CD1c-positive myeloid dendritic cell (primary cell): ENCODE data around the gene RAP1A.
"Not testable (repeated sequence)": the region's sequence is repeated elsewhere in the genome, so short reads cannot be mapped to it uniquely, and the experiment has no call there.

Experiments used
- DNase-seq: peaks from one replicate; pipeline ENCODE4 v3.0.0-alpha.2; 2016; ENCODE audit errors: extremely low spot score

The RAP1A gene

DNA sequence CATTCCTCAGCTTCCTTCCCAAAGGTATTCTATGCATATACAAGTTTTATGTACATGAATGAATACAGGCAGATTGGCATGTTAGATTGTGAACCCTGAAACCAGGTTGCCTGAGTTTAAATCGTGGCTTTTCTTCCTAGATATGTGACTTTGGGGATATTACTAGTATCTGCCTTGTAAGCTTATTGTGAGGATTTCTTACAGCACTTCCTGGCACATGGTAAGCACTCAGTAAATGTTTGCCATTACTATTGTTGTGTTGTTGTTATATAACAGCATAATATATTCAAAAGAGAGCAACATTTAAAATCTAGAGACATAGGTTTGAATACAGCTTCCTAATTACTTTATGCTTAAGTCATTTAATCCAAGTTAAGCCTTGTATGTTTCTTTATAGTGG, 45.1 kb downstream of the RAP1A start:
- no peak for DNase-seq

- DNase-seq = no peak
These were observed 45.9 kb downstream of the RAP1A start for GRCh38 chr1:111665497-111665896.

DNA sequence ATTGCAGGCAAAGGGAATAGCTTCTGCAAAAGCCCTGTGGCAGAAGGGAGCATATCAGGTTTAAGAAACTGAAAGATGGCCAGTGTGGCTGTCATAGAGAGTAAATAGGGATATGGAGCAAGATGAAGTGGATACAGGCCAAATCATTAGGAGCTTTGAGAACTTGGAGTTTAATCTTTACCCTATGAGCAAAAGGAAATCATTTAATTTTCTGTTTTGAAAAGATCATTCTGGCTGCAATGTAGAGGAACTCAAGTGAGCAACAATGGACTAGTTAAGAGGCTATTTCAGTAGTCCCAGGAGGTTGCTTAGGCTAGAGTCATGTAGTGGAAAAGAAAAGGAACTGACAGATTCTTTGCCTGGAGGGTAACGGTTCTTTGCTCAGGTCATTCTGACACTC, 47.2 kb downstream of the RAP1A start:
- DNase-seq = no peak

- no peak for DNase-seq
These were observed 49.7 kb downstream of the RAP1A start for GRCh38 chr1:111669268-111669667.

- DNase-seq = no peak
These were observed 52.3 kb downstream of the RAP1A start for GRCh38 chr1:111671852-111672251.

GRCh38 chr1:111672331-111672730, 52.7 kb downstream of the RAP1A start:
- no peak for DNase-seq

DNA sequence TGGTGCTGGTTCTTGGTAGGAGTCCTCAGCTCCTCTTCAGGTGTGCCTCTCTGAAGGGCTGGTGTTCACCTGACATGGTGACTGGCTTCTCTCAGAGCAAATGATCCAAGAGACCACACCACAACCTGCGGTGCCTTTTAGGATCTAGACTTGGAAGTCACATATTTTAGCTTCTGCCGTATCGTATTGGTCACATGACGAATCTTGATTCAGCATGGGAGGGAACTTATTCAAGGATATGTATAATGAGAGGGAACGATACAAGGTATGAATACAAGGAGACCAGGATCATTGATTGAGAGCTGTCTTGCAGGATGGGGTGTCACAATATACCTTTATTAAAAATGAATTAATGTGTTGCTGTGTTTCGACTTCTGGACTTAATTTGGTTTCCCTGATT, 58.0 kb downstream of the RAP1A start:
- no peak for DNase-seq

- no peak for DNase-seq
These were observed 60.0 kb downstream of the RAP1A start for GRCh38 chr1:111679541-111679940.

DNA sequence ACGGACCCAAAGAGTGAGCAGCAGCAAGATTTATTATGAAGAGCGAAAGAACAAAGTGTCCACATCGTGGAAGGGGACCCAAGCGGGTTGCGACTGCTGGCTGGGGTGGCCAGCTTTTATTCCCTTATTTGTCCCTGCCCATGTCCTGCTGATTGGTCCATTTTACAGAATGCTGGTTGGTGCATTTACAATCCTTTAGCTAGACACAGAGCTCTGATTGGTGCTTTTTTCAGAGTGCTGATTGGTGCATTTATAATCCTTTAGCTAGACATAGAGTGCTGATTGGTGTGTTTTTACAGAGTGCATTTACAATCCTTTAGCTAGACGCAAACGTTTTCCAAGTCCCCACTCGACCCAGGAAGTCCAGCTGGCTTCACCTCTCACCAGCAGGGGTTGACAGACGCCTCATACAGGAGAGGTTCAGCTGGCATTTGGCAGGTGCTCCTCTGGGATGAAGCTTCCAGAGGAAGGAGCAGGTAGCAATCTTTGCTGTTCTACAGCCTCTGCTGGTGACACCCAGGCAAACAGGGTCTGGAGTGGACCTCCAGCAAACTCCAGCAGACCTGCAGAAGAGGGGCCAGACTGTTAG, 60.7 kb downstream of the RAP1A start:
- not testable (repeated sequence) for DNase-seq

GRCh38 chr1:111685293-111686153, 65.9 kb downstream of the RAP1A start:
- DNase-seq = not testable (repeated sequence)

GRCh38 chr1:111690306-111690617, 70.7 kb downstream of the RAP1A start:
- DNase-seq = no peak

GRCh38 chr1:111691886-111692285, 72.3 kb downstream of the RAP1A start:
- no peak for DNase-seq

- DNase-seq = no peak
These were observed 76.2 kb downstream of the RAP1A start for GRCh38 chr1:111695801-111696200.

DNA sequence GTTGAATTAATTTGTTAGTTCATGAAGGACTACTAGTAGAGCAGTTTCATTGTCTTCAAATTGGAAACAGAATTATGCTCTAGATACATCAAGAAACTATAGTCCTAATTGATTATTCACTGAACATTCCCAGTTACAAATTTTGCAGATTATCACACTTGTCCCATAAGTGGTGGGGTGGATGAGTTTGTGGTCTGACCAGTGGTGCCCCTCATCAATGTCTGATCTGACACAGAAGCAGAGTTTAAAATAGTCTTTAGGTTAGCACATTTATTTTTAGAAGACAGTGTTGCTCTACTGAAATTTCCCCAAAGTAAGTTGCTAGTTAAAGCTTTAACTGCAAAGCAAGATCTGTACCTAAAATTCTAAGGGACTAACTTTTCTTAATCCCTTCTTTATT, 76.7 kb downstream of the RAP1A start:
- no peak for DNase-seq

DNA sequence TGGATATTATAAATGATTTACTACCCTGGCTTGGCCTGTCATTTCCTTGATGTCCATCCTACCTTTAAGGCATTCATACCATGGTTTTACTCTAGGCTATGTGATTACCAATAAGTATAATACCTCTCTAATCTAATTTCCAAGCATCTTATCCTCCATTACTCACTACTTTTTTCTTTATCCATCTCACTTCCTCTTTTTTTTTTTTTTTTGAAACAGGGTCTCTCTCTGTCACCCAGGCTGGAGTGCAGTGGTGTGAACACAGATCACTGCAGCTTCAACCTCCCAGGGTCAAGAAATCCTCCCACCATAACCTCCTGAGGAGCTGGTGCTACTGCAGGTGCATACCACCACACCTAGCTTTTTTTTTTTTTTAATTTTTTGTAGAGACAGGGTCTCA, 79.7 kb downstream of the RAP1A start:
- no peak for DNase-seq

DNA sequence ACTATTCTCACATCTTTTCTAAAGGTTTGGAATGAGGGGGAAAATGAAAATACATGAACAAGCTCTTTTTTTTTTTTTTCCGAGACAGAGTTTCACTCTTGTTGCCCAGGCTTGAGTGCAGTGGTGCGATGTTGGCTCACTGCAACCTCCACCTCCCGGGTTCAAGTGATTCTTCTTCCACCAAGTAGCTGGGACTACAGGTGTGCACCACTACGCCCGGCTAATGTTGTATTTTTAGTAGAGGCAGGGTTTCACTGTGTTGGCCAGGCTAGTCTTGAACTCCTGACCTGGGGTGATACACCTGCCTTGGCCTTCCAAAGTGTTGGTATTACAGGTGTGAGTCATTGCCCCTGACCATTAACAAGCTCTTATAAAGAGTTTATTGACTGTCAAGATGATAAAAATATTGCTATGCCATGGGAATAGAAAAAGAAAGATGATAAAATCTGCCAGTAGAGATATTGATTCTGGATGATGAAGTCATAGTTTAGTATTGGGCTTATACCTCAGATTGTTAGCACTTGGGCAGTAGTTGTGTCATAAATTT, 83.0 kb downstream of the RAP1A start:
- no peak for DNase-seq

GRCh38 chr1:111704240-111704639, 84.7 kb downstream of the RAP1A start:
- DNase-seq = no peak

GRCh38 chr1:111704776-111705175, 85.2 kb downstream of the RAP1A start:
- DNase-seq = no peak

GRCh38 chr1:111705841-111706240, 86.3 kb downstream of the RAP1A start:
- DNase-seq = no peak

DNA sequence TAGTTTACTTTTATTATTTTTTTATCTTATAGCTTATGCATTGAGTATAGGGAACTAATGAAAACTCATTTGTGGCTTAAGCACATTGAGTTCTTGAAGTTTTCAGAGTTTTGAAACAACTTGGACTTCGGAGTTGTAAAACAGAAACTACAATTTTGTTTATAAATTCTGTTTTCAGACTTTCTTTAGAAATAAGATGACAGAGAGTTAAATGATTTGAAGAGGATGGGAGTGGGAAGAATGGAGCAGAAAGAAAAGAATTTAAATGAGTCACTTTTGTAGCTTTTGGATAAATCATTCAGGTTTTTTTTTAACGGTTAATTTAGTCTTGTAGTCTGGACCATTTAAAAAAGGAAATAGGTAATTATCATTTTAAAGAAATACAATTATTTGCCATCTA, 87.3 kb downstream of the RAP1A start:
- DNase-seq = no peak

- no peak for DNase-seq
These were observed 88.3 kb downstream of the RAP1A start for GRCh38 chr1:111707906-111708305.

GRCh38 chr1:111709986-111710385, 90.4 kb downstream of the RAP1A start:
- DNase-seq = no peak

DNA sequence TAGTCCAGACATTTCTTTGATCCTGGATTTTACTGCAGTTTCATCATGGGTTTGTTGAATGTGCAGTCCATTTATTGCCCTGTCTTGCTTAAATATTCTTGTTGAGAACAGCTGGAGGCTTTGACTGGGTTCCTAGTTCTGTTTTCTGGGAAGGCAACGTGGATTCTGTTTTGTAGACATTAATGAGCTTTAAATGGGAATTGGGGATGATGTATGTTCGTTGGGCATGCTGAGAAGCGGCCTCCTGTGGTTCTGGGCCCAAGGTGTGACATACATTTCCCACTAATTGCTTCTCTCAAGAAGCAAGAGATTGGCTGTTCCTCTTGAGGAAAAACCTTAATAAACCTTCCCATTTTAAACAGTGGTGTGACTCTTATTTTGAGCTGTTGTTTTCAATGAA, 96.7 kb downstream of the RAP1A start:
- DNase-seq = no peak
